ENCODE results near the gene NALCN. TPM values are rescaled to one million over a fixed set of nuclear protein-coding genes. Genes with fewer than 3 reads are reported as not detected.

NALCN gene
- total RNA-seq, 1 donor from 2014 or later = not detected

GRCh38 chr13:101019126-101019525 lies 397.2 kb downstream of the NALCN start:
- H3K4me1 Mint-ChIP-seq (ENCODE audit: unreplicated experiment) = peaks cover 8% of the 10 kb centered on the region
- no peak for TF ChIP-seq CTCF (IDR thresholded peaks at IDR 0.05; ENCODE audit: unreplicated experiment)
- no peaks in the 10 kb centered on the region for H3K36me3 Mint-ChIP-seq (ENCODE audit: low read depth, unreplicated experiment)
- no peak overlapping the region for H3K4me3 Mint-ChIP-seq (ENCODE audit: unreplicated experiment)
- no peak for DNase-seq (ENCODE audit: low spot score)
- no peak overlapping the region for H3K27ac Mint-ChIP-seq (ENCODE audit: unreplicated experiment)
- H3K9me3 Mint-ChIP-seq (ENCODE audit: unreplicated experiment) = no peaks in the 10 kb centered on the region
- no peaks in the 10 kb centered on the region for H3K27me3 Mint-ChIP-seq (ENCODE audit: unreplicated experiment)

GRCh38 chr13:101018720-101019119 lies 397.6 kb downstream of the NALCN start:
- TF ChIP-seq CTCF (IDR thresholded peaks at IDR 0.05; ENCODE audit: unreplicated experiment) = no peak
- Mint-ChIP-seq H3K9me3 (ENCODE audit: unreplicated experiment) (no peaks in the 10 kb centered on the region), H3K27me3 (ENCODE audit: unreplicated experiment) (no peaks in the 10 kb centered on the region), H3K4me1 (ENCODE audit: unreplicated experiment) (peaks cover 8% of the 10 kb centered on the region), H3K4me3 (ENCODE audit: unreplicated experiment) (no peak overlapping the region), H3K36me3 (ENCODE audit: low read depth, unreplicated experiment) (no peaks in the 10 kb centered on the region), H3K27ac (ENCODE audit: unreplicated experiment) (no peak overlapping the region)
- no peak for DNase-seq (ENCODE audit: low spot score)

GRCh38 chr13:101017123-101017872 lies 399.0 kb downstream of the NALCN start:
- no peaks in the 10 kb centered on the region for H3K27me3 Mint-ChIP-seq (ENCODE audit: unreplicated experiment)
- peaks cover 8% of the 10 kb centered on the region for H3K4me1 Mint-ChIP-seq (ENCODE audit: unreplicated experiment)
- H3K9me3 Mint-ChIP-seq (ENCODE audit: unreplicated experiment) = no peaks in the 10 kb centered on the region
- no peak for DNase-seq (ENCODE audit: low spot score)
- H3K27ac Mint-ChIP-seq (ENCODE audit: unreplicated experiment) = no peak overlapping the region
- no peak overlapping the region for H3K4me3 Mint-ChIP-seq (ENCODE audit: unreplicated experiment)
- H3K36me3 Mint-ChIP-seq (ENCODE audit: low read depth, unreplicated experiment) = no peaks in the 10 kb centered on the region
- no peak for TF ChIP-seq CTCF (IDR thresholded peaks at IDR 0.05; ENCODE audit: unreplicated experiment)

- Mint-ChIP-seq H3K27ac (ENCODE audit: unreplicated experiment) (no peak overlapping the region), H3K4me1 (ENCODE audit: unreplicated experiment) (peaks cover 8% of the 10 kb centered on the region), H3K27me3 (ENCODE audit: unreplicated experiment) (no peaks in the 10 kb centered on the region), H3K36me3 (ENCODE audit: low read depth, unreplicated experiment) (no peaks in the 10 kb centered on the region), H3K9me3 (ENCODE audit: unreplicated experiment) (no peaks in the 10 kb centered on the region), H3K4me3 (ENCODE audit: unreplicated experiment) (no peak overlapping the region)
- no peak for DNase-seq (ENCODE audit: low spot score)
- TF ChIP-seq CTCF (IDR thresholded peaks at IDR 0.05; ENCODE audit: unreplicated experiment) = no peak
These were observed 399.8 kb downstream of the NALCN start for GRCh38 chr13:101016475-101016874.

- no peak for TF ChIP-seq CTCF (IDR thresholded peaks at IDR 0.05; ENCODE audit: unreplicated experiment)
- DNase-seq (ENCODE audit: low spot score) = no peak
- Mint-ChIP-seq H3K9me3 (ENCODE audit: unreplicated experiment) (no peaks in the 10 kb centered on the region), H3K4me1 (ENCODE audit: unreplicated experiment) (peaks cover 5% of the 10 kb centered on the region), H3K27me3 (ENCODE audit: unreplicated experiment) (no peaks in the 10 kb centered on the region), H3K4me3 (ENCODE audit: unreplicated experiment) (no peak overlapping the region), H3K36me3 (ENCODE audit: low read depth, unreplicated experiment) (no peaks in the 10 kb centered on the region), H3K27ac (ENCODE audit: unreplicated experiment) (no peak overlapping the region)
These were observed 403.1 kb downstream of the NALCN start for GRCh38 chr13:101013245-101013644.

Data from endothelial cell (in vitro differentiated cells).